SW 1271 (cell line): ENCODE data around the gene KLHL17.
A peak's percentile ranks its signal among the peaks of the same experiment; 100 is the strongest.

Source experiments
- DNase-seq, 2 experiments: peaks; one replicate each; lab custom pipeline; 2025; lab: John Stamatoyannopoulos, UW

The KLHL17 gene

DNA sequence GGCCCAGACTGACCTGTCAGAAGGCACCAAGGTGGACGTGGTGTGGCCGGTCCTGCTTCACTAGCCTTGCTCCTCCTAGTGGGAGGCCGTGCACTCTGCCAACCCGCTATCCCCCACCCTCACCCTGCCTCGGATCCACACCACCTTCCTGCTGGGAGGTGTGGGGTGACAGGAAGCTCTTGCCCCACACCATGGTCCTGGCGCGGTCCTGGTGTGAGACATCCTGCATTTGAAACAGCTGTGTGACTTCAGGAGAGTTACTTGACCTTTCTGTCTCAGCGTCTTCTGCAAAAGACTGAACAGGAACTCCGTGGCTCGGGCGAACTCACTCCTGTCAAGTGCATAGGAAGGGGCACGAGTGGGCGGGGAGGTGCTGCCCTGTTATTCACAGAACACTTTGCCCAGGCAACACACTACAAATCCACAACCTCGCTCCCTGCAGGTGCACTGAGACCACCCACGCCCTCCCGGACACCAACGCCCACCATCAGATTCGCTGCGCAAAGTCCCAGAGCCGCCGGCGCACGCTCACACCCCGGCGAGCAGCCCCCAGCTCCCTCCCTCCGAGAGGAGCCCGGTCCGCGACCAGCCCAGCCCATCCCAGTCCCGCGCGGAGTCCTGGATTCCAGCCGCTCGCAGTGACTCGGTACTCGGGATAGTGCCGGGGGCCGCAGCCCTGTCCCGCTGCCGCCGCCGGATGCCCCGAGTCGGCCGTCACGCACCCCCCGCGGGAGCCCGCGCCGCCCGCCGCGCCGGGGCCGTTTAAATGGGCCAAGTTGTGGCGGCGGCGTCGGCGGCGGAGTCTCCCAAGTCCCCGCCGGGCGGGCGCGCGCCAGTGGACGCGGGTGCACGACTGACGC, 37.0 kb upstream of the KLHL17 start, which contains the start of gene SAMD11:
Gene SAMD11, plus strand, starts transcription at position 793 of the 860 bp plus-strand sequence. CDS start 509 bp downstream, outside the sequence.
- peak in 1 of 2 experiments; percentile 30 for DNase-seq

DNA sequence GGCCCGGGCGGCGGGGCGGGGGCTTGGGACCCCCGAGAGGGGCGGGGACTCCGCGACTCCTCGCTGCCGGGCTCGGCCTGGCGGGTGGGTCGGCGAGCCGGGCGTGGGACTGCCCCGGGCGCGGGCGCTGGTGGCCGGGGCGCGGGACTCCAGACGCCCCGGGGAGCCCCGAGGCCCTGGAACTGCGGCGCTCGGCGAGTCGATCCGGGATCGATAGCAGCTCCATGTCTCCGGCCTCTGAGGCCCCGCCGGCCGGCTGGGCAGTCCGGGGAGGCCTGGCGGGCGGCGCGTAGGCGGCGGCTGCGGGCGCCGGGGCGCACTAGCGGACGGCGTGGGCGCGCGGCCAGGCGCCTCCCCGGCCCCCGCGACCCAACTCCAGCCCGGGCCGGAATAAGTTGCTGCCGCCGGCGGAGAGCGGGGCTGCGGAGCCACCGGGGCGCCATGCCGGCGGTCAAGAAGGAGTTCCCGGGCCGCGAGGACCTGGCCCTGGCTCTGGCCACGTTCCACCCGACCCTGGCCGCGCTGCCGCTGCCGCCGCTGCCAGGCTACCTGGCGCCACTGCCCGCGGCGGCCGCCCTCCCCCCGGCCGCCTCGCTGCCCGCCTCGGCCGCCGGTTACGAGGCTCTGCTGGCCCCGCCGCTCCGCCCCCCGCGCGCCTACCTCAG, 36.3 kb upstream of the KLHL17 start:
- no peak for DNase-seq

DNA sequence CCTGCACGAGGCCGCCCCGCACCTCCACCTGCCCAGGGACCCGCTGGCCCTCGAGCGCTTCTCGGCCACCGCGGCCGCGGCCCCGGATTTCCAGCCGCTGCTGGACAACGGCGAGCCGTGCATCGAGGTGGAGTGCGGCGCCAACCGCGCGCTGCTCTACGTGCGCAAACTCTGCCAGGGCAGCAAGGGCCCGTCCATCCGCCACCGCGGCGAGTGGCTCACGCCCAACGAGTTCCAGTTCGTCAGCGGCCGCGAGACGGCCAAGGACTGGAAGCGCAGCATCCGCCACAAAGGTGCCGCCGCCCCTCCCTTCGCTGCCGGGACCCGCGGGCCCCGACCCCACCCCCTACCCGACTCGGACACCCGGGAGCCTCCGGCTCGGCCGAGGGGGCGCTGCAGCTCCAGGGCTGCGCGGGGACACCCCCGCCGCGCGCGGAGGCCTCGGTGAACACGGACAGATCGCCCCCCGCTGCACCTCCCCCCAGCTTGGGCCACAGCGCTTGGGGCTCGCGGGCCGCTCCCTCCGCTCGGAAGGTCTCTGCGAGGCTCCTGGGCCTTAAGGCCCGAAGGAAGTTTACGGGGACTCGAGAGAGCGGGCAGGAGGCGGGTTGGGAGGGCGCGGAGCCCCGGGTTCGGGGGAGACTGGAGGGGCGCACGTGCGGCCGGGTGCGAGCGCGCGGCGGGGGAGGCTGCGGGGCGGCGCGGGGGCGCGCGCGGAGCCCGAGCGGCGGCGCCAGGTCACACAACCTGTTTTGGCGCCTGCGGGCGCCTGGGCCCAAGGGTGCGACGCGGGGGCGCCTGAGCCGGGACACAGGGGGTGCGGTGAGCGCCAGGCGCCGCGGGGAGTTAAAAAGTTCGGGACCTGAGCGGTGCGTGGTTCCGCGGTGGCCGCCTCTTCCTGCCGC, 35.5 kb upstream of the KLHL17 start:
- no peak for DNase-seq

DNA sequence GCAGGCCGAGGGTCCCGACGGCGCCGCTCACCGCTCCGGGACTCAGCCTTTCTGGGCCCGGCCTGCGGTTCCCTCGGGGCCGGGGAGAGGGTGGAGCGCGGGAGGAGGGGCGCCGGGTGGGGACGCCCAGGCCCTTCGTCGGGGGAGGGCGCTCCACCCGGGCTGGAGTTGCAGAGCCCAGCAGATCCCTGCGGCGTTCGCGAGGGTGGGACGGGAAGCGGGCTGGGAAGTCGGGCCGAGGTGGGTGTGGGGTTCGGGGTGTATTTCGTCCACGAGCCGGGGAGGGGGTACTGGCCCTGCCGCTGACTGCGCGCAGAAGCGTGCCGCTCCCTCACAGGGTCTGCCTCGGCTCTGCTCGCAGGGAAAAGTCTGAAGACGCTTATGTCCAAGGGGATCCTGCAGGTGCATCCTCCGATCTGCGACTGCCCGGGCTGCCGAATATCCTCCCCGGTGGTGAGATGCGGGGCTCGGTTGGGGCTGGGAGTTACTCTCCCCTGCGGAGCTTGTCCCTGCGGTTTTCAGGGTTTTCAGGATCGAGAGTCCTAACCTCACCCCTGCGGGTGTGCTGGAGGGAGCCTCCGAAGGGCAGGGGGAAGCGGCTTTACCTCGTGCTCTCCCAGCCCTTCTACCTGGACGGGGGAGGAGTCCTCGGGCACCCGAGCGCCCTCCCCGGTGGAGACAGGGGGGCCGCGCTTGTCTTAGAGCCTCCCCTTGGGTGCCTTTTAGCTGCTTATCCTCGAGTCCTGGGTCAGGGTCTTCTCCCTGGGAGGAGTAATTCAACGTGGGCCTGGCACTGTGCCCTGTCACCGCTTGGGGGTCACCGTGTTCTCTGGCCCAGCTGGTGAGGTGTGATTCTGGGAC, 34.6 kb upstream of the KLHL17 start:
- DNase-seq: no peak

DNA sequence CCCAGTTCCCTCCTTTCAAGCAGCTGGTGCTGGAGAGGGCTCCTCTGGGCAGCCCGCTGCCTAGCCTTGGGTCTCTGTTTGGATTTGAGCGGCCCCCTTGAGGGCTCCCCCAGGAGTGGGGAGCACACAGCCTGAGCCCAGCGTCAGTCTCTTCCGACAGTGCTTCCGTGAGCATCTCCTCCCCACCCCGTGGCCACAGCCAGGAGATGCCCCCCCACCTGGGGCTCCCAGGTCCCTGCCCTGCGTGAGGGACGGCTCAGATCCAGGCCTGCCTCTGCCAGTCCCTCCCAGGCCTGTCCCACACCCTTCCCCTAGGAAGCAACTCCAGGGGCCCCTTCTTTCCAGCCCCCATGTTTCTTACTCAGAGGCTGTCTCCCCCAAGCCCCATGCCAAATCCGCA, 33.1 kb upstream of the KLHL17 start:
- DNase-seq: no peak

DNA sequence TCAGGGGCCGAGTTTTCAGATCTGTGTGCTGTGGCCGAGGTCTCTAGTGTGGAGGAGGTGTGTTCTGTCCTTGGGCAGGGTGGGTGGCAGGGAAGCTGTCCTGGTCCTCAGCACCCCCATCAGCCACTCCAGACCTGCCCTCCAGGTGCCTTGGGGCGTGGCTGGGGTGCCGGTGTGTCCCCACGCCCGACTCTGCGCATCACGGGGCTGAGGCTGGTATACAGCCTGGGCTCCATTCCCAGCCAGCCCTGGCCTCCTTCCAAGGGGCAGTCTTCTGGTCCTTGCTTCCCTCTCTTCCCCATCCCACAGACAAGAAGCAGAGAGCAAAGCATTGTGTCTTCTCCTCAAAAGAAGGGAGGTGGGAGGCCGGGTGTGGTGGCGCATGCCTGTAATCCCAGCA, 32.6 kb upstream of the KLHL17 start:
- no peak for DNase-seq

DNA sequence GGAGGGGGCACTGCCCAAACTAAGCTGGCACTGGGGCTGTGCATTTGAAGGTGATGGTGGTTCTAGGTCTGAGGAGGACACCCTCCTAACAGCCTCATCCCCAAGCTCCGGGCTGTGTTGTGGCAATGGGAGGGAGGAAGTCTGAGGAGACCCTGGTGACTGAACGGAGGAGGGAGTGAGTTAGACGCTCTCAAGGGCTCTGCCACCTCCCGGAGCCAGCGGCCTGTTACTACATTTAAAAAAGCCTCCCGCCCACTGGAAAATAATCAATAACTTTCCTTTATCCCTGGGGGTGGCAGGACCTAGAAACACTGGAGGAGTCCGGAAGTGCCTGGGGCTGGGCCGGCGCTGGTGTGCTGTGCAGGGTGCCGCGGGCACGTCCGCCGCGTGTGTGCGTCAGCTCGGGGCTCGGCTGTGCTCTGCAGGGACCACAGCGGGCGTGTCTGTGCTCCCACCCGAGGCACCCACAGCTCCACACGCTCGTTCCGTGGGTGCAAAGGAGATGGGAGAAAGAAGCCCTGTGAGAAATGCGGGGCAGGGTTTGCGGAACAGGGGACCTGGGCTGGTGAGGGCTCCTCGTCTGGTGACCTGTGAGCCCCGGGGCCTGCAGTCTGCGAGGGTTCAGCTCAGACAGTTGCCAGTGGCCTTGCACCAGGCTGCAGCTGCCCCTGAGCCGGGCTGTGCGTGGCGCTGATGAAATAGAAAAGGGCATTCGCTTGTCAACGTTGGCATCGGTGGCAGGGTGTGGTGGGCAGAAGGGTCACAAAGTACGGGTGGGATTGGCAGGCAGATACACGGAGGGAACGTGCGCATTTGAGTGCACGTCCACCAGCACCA, 31.3 kb upstream of the KLHL17 start:
- DNase-seq: no peak

DNA sequence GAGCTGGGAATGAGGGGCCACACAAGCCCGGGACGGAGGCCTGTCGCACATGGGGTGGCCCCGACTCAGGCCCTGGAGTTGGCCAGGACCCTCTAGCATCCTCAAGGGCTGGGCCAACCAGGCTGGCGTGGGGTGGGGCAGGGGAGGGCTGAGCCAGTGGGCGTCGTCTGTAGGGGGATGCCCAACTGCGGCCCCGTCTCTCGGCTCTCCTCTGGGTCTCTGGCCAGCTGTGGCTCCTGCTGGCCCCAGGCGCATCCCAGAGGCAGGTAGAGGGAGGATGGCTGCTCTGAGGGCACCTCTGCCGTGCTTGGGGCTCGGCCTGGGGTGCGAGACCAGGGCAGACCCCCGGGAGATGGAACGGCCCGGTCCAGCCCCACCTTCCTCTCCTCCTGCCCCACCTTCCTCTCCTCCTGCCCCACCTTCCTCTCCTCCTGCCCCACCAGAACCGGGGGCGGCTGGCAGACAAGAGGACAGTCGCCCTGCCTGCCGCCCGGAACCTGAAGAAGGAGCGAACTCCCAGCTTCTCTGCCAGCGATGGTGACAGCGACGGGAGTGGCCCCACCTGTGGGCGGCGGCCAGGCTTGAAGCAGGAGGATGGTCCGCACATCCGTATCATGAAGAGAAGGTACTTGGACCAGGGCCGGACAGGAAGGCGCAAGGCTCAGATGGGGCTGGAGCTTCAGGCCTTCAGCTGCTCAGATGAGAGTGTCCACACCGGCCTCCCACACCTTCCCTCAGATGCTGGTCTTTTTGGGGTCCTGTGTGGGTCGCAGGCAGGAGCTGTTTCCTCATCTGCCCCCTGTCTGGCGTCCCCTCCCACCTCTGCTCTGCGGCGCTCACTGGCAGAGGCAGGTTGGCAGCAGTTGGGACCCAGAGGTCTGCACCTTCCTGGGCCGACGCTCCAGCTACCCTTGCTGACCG, 30.4 kb upstream of the KLHL17 start:
- no peak for DNase-seq

DNA sequence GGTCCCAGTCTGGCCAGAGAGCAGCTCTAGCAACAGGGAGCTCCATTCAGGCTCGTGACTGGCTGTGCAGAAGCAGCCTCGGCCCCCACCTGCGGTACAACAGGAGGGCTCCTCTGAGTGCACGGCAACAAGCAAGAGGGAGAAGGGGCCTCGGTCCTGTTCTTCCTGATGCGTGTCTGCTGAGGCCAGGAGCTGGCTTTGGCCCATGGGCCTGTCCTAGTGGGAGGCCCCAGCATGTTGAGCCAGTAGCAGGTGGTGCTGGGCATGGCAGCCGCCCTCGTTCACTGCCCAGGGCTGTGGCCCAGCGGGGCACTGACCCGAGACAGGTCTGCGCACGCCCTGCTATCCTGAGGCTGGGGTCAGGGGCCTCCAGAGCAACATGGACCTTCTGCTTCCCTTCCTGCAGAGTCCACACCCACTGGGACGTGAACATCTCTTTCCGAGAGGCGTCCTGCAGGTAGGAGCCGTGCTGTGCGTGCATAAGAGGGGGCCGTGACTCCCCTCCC, 29.7 kb upstream of the KLHL17 start:
- DNase-seq: no peak

DNA sequence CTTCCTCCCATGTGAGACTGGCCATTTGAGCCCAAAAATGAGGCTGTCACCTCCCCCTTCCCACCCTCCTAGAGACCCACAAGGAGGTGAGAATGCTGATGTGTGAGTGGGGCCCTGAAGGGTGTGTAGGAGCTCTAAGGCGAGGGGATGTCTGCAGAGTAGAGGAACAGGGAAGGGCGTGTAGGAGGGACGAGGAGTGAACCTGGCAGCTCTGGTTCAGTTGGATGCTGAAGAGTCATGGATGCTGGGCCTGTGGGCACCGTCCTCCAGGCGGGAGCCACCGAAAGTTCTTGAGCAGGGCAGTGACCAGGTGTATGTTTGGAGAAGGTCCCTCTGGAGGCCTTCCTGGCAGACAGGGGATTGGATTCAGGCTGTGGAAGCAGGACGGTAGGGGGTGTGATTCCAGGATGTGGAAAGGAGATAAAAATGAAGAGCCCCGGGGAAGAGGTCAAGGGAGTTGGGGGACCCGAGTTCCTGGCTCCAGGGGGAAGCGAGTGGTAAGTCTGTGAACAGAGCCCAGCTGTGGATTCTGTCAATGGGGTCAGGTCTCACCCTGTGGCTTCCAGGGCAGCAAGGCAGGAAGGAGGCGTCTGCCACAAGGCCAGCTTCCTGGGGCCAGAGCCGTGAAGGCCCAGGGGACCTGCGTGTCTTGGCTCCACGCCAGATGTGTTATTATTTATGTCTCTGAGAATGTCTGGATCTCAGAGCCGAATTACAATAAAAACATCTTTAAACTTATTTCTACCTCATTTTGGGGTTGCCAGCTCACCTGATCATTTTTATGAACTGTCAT, 28.8 kb upstream of the KLHL17 start:
- DNase-seq: no peak

DNA sequence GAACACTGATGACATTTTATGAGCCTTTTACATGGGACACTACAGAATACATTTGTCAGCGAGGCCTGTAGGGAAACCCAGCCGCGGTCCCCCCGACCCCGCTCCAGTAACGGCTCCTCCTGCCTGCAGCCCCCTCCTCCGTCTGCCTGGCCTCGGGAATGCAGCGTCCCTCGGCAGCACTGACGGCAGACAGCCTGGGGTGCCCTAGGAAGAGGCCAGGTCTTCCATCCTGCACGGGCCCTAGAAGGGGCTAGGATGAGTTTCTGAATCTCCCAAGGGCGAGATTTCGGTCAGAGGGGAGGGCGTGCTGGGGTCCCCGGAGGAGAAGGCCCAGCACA, 28.2 kb upstream of the KLHL17 start:
- DNase-seq: no peak

DNA sequence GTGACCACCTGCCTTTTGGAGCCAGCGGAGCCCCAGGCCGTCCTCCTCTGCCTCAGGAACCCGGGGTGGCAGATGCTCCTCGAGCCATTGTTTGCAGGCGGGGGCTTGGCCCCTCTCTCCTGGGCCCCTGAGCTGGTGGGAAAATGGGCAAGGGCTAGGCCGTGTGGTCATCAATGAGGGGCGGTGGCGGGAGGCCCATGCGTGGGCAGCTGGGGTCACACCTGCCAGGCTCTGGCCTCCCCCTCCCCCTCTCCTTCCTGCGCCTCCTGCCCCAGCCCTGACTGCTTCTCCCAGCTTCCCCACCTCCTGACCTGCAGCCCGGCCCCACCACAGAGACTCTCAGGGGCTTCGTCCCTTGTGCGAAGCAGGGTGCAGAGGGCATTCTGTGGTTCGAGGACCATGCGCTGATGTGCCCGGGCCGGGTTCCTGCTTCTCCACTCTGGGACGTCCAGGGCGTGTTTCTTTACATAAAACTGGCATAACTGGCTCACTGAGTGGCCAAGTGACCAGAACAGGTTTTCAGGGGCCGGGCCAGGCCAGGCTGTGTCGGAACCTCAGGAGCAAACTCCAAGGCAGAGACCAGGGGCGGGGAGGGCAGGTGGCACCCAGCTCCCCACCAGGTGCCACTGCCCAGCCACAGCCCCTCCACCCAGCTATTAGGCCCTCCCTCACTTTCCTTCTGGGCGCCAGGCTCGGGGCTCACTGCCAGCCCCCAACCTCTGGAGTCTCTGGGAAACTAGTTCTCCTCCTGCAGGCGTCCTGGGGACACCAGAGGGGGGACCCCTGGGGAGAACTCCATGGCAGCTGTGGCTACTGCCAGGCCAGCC, 27.4 kb upstream of the KLHL17 start:
- no peak for DNase-seq

DNA sequence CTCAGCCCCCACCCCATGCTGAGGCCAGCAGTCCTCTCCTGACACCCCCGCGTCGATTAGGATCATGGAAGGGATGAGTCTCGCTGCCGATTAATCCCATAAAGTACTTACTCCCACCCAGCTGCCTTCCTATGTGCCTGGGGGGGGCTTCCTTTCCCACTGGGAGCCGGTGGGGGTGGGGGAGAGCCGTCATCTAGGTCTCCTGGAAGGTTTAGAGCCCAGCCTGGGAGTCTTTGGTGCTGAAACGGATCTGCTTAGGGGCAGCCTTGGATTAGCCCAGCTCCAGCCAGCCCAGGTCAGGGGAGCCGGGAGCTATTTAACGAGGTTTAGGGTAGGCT, 26.8 kb upstream of the KLHL17 start:
- DNase-seq: no peak

DNA sequence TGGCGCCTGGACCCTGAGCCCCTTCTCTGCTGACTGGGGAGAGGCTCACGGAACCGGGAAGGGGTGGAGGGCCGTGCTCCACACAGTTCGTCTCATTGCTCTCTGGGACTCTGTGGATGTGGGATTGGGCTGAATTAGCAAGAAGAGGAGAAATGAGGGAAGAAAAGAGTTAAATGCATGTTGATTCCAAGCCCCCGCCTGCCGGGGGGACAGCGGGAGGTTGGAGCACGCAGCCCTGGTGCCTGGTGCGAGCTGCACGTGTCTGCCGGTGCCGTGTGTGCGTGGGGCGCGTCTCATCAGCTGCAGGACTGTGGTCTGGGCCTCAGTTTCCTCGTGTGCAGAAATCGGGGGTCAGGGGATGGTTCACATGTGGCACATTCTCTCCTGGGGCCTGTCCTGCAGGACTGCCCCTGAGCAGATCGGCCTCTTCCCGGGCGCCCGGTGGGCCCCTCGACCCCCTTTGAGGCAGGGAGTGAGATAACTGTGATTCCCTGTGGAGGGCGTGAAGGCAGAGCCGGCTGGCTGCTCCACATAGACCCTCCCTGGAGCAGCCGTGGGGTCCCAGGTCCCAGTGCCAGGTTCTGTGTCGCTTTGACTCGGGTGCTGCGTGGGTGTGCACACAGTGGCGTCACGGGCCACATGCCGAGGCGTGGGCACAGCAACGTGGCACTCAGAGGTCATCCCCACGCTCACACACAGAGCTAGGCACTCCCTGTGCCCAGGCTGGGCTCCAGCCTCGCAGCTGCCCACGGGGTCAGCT, 25.2 kb upstream of the KLHL17 start:
- no peak for DNase-seq

DNA sequence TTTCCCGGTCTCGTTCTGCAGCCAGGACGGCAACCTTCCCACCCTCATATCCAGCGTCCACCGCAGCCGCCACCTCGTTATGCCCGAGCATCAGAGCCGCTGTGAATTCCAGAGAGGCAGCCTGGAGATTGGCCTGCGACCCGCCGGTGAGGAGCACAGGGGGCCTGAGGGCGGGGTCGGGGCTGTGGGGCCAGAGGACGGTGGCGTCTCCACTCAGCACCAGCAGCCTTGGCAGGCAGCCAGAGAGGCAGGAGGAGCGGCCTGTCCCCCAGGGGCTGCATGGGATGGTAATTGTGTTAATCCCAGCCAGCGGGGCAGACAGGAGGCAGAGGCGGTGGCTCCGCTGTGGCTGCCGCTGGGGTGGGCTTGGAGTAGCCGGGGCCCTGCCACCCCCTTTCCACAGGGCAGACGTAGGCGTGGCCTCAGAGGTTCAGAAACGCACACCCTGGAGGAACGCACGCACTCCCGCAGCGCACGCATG, 24.6 kb upstream of the KLHL17 start:
- DNase-seq: no peak

DNA sequence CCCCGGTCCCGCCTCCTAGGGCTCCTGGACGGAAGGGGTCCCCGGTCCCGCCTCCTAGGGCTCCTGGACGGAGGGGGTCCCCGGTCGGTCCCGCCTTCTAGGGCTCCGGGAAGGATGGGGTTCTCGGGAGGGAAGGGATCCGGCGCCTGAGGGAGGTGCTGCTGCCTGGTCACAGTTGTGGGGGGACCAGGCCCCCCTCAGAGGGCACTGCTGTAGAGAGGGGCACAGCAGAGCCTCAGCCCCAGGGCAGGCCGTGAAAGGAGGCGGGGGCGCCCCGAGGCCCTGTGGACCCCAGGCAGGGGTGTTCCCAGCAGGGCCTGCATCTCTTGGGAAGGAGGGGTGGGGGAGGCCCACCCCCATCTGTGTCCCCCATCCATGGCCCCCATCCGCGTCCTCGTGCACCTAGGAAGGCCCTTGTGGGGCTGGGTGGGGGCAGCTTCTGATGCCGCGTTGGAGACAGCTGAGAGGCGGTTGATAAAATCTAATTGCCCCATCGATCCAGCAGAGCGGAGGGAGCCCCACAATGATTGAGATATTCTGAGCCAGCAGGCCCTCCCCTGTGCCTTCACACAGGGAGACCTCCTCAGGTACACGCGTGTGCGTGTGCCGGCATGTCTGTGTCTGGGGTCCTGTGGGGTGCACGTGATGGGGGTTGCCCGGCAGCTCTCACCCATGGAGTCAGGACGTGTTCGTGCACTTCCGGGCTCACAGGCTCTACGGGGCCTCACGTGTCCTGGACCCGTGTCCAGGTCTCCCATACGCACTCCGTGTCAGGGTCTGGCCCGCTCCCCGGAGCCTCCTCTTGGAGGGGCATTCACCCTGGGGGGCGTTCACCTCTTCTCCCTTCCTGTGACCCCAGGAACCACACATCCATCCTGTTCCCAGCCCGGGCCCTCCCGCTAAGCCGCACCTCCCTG, 23.8 kb upstream of the KLHL17 start:
- no peak for DNase-seq
